Cortex of kidney (tissue), 1 donor: ENCODE data around the gene STARD13.

Source experiments
- DNase-seq: peaks from one replicate; lab custom pipeline; 2025; lab: John Stamatoyannopoulos, UW

STARD13 gene

DNA sequence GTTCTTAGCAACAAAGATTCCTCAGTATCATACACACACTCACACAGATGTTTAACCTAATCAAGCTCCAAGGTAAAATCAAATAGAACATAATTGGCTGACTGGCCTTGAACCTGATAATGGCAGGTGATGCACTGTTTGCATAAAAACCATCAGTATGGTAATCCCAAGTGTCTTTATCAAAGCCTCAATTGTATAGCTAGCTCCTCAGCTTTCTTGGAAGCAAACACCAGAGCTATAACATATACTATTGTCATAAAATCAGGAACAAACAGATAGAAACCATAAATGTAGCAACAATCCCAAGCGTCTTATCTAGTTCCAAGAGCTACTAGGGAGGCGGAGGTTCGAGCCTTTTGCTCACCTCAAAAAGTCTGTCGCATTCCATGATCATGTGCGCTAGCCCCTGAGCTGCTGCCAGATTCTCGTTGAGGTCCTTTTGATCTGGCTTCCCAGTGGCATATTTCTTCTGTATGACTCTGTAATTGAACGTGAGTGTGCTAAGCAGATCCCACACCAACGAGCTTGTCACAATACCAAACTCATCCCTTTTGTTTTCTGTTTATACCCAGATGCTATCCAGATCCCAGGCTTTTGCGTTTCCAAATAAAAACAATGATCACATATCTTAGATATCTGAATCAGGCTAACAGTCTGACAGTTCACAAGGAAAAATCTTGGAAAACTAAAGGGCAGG is 174.0 kb downstream of the STARD13 start:
- no peak for DNase-seq

DNA sequence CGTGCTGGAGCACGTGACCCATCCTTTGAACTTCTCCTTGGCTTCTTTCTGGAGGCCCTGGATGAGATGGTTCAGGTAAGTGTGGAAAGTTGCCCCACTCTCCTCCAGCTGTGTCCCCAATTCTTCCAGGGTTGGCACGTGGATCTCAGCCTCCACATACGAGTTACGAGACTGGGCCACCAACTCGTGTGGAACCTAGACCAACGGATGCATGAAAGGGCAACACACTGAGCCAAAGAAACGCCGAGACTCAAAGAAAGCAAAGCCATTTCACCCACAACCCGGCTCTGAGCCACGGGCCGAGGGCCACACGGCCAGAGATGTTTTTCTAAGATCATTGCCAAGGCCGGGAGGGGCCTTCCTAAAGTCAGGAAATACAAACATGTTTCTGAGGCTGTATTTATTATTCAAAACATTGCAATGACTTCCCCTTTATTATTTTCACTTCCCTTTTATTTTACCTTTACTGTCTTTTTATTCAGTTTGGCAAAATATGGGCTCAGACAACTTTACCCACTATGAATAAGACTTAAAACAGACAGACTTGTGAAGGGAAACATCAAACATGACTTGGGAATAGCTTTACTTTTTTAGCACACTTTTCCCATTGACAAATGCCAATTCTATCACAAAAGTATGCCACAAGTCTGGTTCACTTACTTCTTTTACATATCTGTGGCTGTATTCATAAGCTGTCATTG is 174.7 kb downstream of the STARD13 start:
- DNase-seq, result no peak

DNA sequence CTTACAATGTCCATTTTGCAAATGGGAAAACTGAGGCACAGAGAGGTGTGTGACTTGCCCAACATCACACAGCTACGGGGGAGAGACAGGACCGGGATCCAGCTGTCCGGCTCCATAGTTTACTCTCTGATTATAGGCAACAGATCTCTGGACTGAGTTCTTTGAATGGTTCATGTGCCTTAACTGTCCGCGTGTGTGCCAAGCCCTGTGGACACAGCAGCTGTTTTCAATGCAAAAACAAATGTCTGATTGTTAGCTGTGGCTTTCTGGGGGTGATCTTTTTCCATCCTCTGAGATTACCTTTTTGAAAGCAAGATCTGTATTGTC is 175.2 kb downstream of the STARD13 start:
- no peak for DNase-seq

DNA sequence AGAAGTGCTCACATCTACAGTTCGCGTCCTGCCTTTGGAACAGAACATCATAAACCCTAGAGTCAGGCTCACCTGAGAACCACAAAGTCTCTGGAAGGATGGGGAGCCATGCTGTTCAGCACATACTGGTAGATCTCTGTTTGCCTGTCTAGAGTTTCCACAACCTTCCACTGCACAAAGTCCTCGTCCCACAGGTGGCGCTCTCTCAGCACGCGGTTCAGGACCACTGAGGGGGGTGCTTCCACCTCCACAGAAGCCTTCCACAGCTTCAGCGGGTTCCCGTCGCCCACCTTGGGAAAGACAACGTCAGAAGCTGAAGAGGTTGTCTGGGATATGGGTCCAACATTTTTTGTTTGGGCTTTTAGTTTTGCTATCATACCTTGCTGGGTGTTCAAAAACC is 175.8 kb downstream of the STARD13 start:
- no peak for DNase-seq

DNA sequence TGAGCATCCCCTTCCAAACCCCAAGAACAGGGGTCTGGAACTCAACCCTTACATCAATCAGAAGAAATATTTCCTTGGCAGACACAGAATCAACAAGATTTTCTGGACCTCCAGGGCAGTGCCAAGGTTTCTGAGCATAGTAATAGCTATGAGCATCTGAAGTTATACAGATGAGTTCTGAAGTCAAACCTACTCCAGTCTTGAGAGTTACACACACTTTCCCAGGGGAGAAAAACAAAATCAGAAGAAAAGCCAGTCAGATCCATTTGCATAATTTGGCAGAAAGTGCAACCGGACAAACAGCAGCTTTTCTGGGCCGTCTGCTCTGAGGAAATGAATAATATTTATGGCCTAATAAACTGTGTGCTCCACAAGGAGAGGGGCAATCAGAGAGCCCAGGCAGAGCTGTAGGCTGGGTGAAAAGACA is 176.3 kb downstream of the STARD13 start:
- DNase-seq, result no peak

DNA sequence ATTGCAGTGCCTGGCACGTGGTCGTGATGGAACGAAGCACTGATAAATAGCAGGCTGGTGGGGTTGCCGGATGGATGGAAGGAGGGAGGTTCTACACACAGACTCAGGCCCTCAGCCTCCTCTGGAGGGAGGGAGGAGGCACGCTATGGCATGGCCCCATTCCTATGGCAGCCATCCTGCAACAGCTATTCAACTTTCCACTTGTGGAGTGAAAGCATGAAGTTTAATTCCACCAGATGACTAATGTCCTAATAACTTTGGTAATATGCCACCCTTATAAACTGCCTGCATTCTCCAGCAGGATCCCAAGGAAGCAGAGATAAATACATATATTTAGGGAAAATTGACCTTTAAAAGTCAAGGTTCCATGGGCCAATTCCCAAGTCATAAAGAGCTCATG is 176.9 kb downstream of the STARD13 start:
- DNase-seq, result no peak

DNA sequence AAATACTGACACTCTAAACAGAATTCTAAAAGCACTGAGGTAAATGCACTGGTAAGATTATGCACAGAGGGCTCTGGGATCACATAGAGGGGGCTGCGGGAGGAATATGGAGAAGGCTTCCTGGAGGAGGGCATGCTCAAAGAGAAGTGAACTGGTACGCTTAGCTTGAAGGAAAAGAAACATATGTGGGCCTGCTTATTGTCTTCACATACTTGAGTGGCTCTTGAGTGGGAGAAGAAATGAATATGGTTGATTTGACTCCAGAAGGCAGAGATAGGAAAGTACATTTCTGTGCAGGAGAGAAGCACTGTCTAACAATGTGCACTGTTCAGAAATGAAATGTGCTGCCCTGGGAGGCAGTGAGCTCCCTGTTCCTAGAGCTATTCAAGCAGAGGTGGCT is 178.2 kb downstream of the STARD13 start:
- no peak for DNase-seq

DNA sequence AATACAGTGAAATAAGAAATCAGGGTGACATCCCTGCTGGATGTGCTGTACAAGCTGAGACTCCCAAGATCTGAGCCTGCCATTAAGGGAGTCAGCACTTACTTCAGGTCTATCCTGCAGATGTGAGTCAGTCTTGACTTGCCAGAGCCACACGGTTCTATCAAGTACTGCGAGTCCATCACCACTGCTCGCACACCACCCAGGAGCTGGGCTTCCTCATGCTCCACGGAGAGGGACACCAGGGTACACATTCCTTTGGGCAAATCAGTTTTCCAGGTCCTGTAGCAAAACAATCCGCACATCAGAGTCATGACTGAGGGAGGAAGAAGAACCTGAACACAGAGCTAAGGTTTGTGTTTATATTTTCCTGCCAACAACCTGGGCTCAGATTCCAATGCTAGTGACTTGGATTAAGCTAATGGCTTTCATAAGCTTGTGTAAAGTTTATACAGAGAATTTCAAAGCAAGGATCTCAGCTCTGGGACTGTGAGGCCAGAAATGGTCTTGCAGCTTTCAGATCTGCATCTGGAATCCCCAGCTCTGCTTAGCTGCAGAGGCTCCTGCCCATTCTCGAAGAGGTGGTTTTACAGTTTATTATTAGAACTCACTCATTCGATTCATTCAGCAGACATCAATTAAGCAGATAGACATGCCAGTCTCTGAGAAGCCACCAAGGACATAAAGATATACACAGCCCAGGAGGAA is 178.7 kb downstream of the STARD13 start:
- DNase-seq, result no peak

DNA sequence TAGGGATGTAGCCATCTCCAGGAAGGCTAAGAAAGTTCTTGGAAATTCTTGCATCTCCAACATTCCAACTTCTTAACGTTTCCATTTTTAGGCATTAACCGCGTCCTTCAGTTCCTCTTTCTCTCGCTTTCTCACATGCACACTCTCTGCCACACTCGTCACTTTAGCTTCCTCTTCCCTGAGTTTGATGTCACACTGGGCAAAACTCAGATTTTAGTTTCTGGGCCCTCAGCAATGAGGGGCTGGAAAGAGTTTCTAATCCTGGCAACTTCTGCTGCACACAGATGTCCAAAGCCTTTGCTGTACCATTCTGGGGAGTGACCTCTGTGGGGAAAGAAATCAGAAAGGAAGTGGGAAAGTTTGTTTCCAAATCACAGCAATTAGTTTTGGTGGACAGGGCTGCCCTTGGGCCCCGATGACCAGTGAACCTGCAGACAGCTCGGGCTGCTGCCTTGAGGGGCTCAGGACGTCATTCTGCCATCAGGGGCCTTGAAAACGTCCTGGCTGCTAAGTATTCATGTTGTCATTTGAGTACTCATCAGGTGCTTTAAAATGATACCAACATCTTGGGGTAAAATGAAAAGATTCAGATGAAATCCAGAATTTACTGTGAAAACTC is 180.1 kb downstream of the STARD13 start:
- DNase-seq, result no peak

DNA sequence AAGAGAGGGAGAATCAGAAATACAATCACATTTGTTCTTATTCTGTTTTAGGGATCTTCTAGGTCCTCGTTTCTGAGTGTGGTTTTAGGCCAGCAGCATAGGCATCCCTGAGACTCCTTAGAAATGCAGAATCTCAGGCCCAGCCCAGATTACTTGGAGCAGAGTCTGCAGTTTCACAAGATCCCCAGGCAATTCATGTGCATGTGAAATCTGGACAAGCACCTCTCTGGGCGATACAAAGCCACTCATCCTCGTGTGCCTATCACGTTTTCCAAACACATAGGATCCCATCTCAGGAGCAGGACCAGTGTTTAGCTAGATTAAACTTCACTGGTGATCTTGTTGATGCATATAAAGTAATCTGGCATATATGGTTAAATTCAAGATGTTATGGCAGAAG is 182.1 kb downstream of the STARD13 start:
- DNase-seq, result no peak

DNA sequence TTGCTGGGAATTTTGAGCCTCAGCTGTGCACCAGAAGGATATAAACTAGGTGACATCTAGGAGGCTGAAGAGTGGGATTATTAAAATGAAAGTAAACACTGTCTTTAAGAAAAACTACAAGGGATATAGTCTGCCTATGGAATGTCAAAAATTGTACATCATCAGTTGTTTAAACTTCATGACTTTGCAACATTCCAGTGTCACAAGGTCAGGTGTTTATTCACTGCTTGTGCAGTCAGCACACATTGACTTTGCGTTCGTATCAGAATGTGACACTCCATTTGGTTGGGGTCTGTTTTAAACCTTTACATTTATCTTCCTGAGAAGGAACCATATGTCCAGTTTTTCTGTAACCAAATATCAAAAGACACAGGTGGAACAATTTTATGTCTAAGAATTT is 183.7 kb downstream of the STARD13 start:
- no peak for DNase-seq

DNA sequence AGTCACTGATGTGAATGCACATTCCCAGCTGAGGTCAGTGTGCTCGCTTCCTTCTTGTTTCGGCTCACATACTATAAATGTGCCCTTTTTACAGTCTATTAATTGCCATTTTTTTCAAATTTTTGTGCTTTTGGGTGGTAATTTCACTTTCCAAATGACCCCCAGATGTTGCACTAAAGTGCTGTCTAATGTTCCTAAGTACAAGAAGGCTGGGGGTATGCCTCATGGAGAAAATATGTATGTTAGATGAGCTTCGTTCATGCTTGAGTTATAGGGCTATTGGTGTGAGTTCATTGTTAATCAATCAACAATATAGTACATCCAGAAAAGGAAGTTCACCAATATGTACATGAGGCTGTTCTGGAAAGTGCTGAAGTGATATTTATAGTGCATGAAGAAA is 184.7 kb downstream of the STARD13 start:
- no peak for DNase-seq

DNA sequence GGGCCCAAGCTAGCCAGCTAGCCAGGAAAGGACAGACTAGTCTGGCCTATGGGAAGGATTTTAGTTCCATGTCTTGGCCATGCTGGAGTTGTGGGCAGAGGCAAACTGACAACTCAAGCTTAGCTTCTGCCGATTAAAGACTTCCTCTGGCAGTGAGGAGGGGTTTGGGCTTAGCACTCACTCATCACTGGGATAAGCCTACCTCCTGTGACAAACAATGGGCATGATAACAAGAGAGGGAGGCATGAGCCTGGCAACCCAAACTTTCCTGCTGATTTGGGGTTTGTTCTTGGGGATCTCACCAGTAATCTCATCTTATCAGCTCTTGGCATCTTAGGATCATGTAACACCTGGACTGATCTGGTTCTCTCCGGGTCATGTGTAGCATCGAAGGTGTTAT is 185.7 kb downstream of the STARD13 start:
- no peak for DNase-seq

DNA sequence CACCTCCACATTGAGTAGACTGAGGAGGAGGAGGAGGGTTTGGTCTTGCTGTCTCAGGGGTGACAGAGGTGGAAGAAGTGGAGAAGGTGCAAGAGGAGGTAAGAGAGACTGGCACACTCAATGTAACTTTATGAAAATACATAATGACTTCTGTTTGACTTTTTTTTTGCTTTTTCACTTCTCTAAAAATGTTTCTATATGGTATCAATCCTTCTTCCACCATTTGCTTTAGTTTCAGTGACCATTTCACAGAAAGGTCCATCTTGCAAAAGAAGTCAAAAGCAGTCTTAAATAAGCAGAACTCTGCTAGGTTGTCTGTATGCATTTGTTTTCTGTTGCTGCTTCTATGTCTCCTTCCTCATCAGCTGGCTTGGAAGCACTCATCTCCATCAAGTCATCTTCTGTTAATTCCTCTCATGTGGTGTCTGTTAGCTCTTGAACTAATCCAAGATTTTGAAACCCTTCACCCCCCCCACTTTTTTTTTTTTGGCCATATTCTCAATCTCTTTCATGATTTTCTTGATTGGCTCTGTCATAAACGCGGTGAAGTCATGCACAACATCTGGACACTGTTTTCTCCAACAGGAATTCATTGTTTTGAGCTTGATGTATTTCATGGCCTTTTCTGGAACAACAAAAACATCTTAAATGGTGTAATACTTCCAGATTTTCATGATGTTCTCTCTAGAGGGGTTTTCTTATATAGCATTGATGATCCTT is 188.5 kb downstream of the STARD13 start:
- DNase-seq, result no peak

DNA sequence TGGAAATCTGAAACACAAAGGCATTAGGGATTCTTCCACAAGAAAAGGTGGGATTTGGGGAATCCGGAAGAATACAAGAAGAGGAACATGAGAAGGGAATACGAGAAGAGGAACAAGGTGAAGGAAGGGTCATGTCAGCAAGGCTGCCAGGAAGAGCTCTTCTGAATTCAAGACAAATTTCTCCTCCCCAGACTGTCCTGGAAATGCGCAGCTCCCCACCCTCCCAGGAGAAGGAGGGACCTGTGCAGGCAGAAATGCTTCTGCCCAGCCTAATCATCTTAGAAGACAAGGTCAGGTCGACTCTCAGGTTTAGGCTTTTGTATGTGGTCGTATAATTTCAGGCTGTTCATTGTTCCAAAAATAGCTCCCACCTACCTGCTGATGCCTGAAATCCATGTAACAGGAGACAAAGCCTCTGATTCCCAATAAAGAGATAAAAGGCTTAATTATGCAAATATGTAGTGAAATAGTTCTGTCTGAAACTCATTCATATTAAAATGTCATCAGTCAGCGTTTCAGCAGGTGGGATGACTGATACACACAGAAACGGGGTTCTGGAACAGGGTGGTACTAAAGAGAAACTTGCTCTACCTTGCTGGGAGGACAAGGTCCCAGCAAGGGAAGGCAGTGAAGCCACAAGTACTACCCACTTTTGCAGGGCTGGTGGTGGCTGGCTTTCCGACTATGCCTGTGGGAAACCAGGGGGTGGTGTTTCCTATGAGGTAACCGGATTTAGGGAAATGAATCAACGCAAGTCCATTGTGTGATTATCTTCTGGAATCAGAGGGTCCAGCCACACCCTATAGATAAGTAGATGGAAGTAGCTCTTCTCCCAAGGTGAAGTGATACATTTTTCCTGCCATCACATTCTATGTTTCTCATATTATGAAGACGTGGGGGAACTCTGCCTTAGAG is 193.2 kb downstream of the STARD13 start:
- DNase-seq, result no peak

DNA sequence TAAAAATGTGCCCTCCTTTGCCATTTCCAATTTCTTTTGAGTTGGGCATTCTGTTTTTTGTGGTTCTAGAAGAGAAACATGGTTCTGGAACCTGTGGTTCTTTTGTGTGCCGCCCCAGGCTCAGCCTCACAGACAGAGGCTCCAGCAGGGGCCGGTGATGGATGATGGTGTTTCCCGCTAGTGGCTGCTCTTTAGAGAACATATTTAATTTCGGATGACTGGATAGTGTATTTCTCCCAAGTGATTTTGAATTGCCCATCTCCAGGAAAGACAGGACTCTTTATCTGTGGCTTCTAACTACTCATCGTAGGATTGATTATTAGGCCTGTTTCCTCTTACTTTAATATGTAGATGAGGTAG is 194.2 kb downstream of the STARD13 start:
- no peak for DNase-seq

DNA sequence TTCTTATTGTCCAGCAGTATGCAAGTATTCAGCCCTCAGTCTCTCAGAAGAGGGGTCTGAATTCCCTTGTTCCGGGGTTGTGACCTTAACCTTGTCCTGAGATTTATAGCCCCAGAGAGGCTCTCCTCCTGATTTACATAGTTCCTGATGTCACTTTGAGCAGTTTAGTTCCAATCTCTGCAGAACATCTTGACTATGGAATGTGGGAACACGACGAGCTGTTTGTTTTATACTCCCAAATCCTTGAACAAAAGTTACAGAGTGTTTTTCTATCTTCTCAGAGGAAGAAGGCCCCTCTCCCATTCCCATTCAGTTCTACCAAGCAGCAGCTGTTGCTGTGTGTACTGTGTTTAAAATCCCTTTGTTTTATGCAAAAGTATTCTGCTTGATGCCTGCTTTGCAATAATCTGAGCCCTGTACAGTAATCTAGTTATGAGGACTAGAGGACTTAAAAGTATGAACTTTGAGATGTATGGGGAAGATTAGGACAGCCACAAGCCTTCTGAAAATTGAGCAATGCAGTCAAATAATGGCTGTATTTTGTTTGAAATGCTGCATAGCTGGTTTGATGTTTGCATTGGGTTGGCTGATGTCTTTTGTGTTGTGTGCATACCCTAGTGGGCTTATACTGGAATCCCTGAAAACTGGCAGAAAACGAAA is 194.7 kb downstream of the STARD13 start:
- no peak for DNase-seq

DNA sequence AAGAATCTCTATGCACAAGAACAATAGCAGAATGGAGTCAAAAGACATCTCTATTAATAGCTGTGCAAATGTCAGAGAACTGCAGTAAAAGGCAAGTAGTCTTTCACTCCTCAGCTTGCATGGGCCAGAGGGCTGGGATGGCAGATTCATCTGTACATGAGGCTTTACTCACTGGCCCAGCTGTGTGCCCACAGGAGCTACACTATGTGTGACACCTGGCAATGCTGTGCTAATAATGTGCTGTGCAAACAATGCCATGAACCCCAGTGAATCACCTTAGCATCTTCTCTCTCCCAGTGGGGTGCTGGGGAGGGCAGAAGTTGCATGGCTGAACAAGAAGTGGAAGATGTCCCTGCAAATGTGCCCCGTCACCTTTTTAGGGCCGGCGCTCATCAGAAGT is 196.2 kb downstream of the STARD13 start:
- no peak for DNase-seq

DNA sequence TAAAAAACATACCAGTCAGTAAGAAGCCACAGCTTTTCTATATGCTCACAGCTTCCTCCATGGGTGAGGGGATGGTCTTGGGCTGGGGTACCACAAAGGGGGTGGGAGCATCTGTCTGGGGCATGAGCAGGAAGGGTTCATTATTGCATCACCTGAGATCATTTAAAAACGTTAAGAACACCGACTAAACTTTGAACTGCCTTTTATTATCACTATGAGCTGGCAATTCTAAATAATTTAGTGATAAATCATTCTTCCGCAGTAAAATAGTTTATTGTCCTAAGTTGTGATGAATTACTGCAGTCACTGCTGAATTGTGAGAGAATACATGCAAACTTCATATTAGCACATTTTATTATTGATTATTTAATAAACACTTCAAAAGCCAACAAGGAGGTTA is 197.8 kb downstream of the STARD13 start:
- DNase-seq, result no peak

DNA sequence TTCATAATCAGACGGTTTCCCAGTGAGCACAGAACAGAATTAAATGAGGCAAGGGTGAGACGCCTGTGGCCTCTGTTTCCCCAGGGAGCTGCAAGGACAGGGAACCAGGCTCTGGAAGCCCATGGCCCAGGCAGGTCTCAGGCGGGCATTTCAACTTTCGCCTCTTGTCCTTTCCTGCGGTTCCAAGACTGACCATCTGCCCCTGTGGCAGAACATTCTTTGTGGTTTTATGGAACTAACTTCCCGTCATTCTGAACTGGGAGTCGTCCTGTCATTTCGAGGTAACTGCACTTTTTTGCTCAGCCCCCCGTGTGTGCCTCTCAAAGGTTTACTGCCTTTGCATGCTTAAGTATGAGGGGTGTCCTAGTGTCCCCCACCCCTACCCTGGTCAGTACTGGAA is 198.5 kb downstream of the STARD13 start:
- no peak for DNase-seq

DNA sequence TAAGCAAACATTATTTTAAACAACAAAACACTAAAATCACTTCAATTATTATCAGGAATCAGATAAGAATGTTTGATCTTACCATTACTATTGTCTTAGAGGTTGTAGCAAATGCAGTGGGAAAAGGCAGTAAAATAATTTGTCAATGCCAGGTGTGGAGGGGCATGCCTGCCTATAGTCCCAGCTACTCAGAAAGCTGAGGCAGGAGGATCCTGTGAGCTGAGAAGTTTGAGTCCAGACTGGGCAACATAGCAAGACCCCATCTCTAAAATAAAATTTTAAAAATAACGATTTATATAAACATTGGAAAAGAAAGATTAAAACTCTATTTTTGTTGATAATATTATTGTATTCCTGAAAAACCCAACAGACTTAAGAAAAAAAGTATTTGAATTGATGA is 202.5 kb downstream of the STARD13 start:
- no peak for DNase-seq
